Glutamatergic neuron (in vitro differentiated cells): Measurements from ENCODE around the gene PPARD. TPM values are rescaled to one million over a fixed set of nuclear protein-coding genes. Genes with fewer than 3 reads are reported as not detected.

Source experiments
- DNase-seq: peaks from one replicate; pipeline ENCODE4 v3.0.0; 2022
- H3K27ac Mint-ChIP-seq: one replicate; pipeline ENCODE4 v1.8.0; 2020; ENCODE audit warnings: mild to moderate bottlenecking, mixed read lengths, inconsistent platforms; ENCODE audit not compliant: unreplicated experiment
- H3K27me3 Mint-ChIP-seq: one replicate; pipeline ENCODE4 v1.8.0; 2020; ENCODE audit warnings: mild to moderate bottlenecking, moderate library complexity, mixed read lengths, inconsistent platforms; ENCODE audit not compliant: unreplicated experiment
- H3K36me3 Mint-ChIP-seq: one replicate; pipeline ENCODE4 v1.8.0; 2020; ENCODE audit warnings: mild to moderate bottlenecking, mixed read lengths, inconsistent platforms; ENCODE audit not compliant: unreplicated experiment
- H3K4me1 Mint-ChIP-seq: one replicate; pipeline ENCODE4 v1.8.0; 2020; ENCODE audit warnings: mild to moderate bottlenecking, low read depth, mixed read lengths, inconsistent platforms; ENCODE audit not compliant: unreplicated experiment
- H3K4me3 Mint-ChIP-seq: one replicate; pipeline ENCODE4 v1.8.0; 2020; ENCODE audit warnings: mild to moderate bottlenecking, mixed read lengths, inconsistent platforms; ENCODE audit not compliant: unreplicated experiment
- H3K9me3 Mint-ChIP-seq: one replicate; pipeline ENCODE4 v1.8.0; 2020; ENCODE audit warnings: mild to moderate bottlenecking, moderate library complexity, mixed read lengths, inconsistent platforms; ENCODE audit not compliant: unreplicated experiment
- CTCF ChIP-seq: fragments of 200-600 bp; sonication (generic); IDR thresholded peaks from one replicate; pipeline ENCODE4 v1.5.0; 2021; ENCODE audit not compliant: partially characterized antibody, unreplicated experiment
- total RNA-seq: library from RNA; stranded (reverse); fragmentation: NEBNext Ultra II Directional; extraction: Animal tissue kit (Norgen Biotek cat#: 25700); gene quantifications from one replicate; pipeline ENCODE4 v1.2.1, GENCODE V29; 2021; ENCODE audit not compliant: unreplicated experiment

The PPARD gene
- total RNA-seq, 1 donor from 2014 or later = 37.5 TPM

DNA sequence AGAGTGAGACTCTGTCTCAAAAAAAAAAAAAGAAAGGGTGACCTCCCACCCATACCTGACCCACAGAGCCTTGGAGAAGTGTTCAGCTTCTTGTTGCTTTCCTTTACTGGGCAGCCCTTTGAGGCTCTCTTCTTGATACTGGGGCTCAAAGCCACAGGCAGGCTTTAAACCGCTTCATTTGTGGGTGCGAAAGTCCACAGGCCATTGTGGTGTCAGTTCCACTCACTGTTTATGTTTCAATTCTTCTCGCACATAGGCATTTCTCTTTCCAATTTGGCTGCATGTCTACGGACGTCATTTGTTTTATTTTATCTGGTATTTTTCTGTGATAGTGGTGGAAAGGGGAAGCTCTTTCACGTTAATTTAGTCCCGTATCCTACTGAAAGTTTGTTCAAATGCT, 34.6 kb downstream of the PPARD start:
- Mint-ChIP-seq H3K27ac (no peak overlapping the region), H3K4me1 (no peaks in the 10 kb centered on the region), H3K4me3 (no peak overlapping the region), H3K9me3 (peaks cover 5% of the 10 kb centered on the region), H3K27me3 (peaks cover 2% of the 10 kb centered on the region), H3K36me3 (peaks cover 13% of the 10 kb centered on the region)
- no peak for DNase-seq
- no peak for TF ChIP-seq CTCF

GRCh38 chr6:35378261-35378660, 35.9 kb downstream of the PPARD start:
- Mint-ChIP-seq H3K4me1 (no peaks in the 10 kb centered on the region), H3K4me3 (no peak overlapping the region), H3K27ac (no peak overlapping the region), H3K27me3 (peaks cover 5% of the 10 kb centered on the region), H3K9me3 (peaks cover 7% of the 10 kb centered on the region), H3K36me3 (peaks cover 13% of the 10 kb centered on the region)
- DNase-seq = no peak
- no peak for TF ChIP-seq CTCF

DNA sequence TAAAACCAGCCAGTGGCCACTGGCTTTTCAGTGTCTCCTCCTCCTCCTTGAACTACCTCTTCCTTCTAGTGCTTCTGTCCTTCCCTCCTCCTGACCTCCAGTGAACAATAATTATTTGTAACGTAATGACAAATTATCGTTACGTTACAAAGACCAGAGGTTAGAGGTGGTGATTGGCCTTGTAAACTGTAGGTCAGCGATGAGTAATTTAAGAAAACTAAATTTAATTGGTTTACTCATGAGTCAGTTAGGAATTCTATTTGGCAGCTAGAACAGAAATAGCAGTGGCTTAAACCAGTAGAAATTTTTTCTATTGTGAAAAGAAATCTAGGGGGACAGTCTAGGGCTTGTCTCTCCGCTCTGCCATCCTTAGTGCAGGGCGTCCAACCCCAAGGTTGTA, 38.8 kb downstream of the PPARD start:
- Mint-ChIP-seq H3K4me3 (no peak overlapping the region), H3K27ac (no peak overlapping the region), H3K4me1 (peaks cover 4% of the 10 kb centered on the region), H3K9me3 (peaks cover 5% of the 10 kb centered on the region), H3K27me3 (peaks cover 5% of the 10 kb centered on the region), H3K36me3 (peaks cover 13% of the 10 kb centered on the region)
- DNase-seq = no peak
- no peak for TF ChIP-seq CTCF

- TF ChIP-seq CTCF = no peak
- H3K9me3 Mint-ChIP-seq = peaks cover 5% of the 10 kb centered on the region
- peaks cover 8% of the 10 kb centered on the region for H3K4me1 Mint-ChIP-seq
- no peak for DNase-seq
- no peak overlapping the region for H3K4me3 Mint-ChIP-seq
- peaks cover 13% of the 10 kb centered on the region for H3K36me3 Mint-ChIP-seq
- H3K27ac Mint-ChIP-seq = no peak overlapping the region
- peaks cover 5% of the 10 kb centered on the region for H3K27me3 Mint-ChIP-seq
Observed at GRCh38 chr6:35382015-35382414, 39.7 kb downstream of the PPARD start.

DNA sequence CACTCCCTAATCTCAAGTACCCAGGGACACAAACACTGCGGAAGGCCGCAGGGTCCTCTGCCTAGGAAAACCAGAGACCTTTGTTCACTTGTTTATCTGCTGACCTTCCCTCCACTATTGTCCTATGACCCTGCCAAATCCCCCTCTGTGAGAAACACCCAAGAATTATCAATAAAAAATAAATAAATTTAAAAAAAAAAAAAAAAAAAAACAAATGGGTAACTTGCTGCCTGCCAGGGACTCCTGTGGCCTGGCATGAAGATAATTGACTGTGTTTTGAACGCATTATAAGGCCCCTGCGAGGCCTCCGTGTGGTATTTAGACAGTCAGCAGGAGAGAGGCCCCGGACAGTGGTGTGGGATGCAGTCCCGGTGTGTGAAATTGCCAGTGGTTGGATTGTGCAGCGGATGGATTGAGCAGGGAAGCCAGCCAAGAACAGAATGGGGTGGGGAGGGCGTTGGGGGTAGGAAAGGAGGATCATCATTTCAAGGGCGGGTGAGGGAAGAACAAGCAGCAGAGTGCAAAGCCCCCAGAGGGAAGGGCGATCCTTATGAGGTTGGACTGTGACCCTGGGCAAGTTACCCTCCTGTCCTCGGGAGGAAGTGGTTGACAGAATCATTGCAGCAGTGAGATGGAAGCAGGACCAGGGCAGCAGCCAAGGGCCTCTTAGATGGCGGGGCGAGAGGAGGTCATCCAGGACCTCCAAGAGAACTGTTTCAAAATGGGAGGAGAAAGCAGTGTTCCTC, 43.3 kb downstream of the PPARD start:
- Mint-ChIP-seq H3K27ac (peak overlapping the region; percentile 94), H3K4me3 (peak overlapping the region; percentile 48), H3K36me3 (peaks cover 13% of the 10 kb centered on the region), H3K9me3 (peaks cover 6% of the 10 kb centered on the region), H3K4me1 (peaks cover 10% of the 10 kb centered on the region), H3K27me3 (peaks cover 9% of the 10 kb centered on the region)
- TF ChIP-seq CTCF = no peak
- DNase-seq = no peak
